GM23248 (cell line): ENCODE data around the gene LDLRAD4. TPM values are rescaled to one million over a fixed set of nuclear protein-coding genes. Genes with fewer than 3 reads are reported as not detected.

Experiments used
- DNase-seq: peaks from one replicate; pipeline ENCODE4 v3.0.0-alpha.2; 2015
- H2AFZ ChIP-seq: fragments of 200-600 bp; sonication (generic); 2 replicates; pipeline ENCODE4 v1.6.1; 2016; ENCODE audit warnings: antibody characterized with exemption
- H3F3A ChIP-seq: fragments of 200-600 bp; sonication (generic); 2 replicates; pipeline ENCODE4 v1.6.1; 2016; ENCODE audit warnings: mild to moderate bottlenecking, antibody characterized with exemption, mixed run types; ENCODE audit not compliant: insufficient read depth
- H3K27ac ChIP-seq: fragments of 200-600 bp; sonication (generic); 2 replicates; pipeline ENCODE4 v1.5.1; 2016; ENCODE audit warnings: mild to moderate bottlenecking
- H3K27me3 ChIP-seq: fragments of 200-600 bp; sonication (generic); replicated peaks from 2 replicates; pipeline ENCODE4 v1.6.1; 2016; ENCODE audit warnings: mild to moderate bottlenecking; ENCODE audit not compliant: insufficient read depth
- H3K36me3 ChIP-seq: fragments of 200-600 bp; sonication (generic); 2 replicates; pipeline ENCODE4 v1.6.1; 2016; ENCODE audit warnings: low read depth, mild to moderate bottlenecking
- H3K4me1 ChIP-seq: fragments of 200-600 bp; sonication (generic); 2 replicates; pipeline ENCODE4 v1.6.1; 2016; ENCODE audit warnings: mild to moderate bottlenecking; ENCODE audit not compliant: insufficient read depth
- H3K4me2 ChIP-seq: fragments of 200-600 bp; sonication (generic); one replicate; pipeline ENCODE4 v1.6.1; 2016; ENCODE audit warnings: mild to moderate bottlenecking; ENCODE audit not compliant: unreplicated experiment
- H3K4me3 ChIP-seq: fragments of 200-600 bp; sonication (generic); 2 replicates; pipeline ENCODE4 v1.5.1; 2016; ENCODE audit warnings: mild to moderate bottlenecking
- H3K79me2 ChIP-seq: fragments of 200-600 bp; sonication (generic); 2 replicates; pipeline ENCODE4 v1.6.1; 2016; ENCODE audit warnings: mild to moderate bottlenecking; ENCODE audit not compliant: insufficient read depth
- H3K9ac ChIP-seq: fragments of 200-600 bp; sonication (generic); 2 replicates; pipeline ENCODE4 v1.6.1; 2016; ENCODE audit warnings: mild to moderate bottlenecking
- H3K9me2 ChIP-seq: fragments of 200-600 bp; sonication (generic); 2 replicates; pipeline ENCODE4 v1.6.1; 2016; ENCODE audit warnings: mixed run types, mild to moderate bottlenecking, moderate library complexity; ENCODE audit not compliant: insufficient read depth
- H3K9me3 ChIP-seq: fragments of 200-600 bp; sonication (generic); one replicate; pipeline ENCODE4 v1.6.1; 2017; ENCODE audit warnings: low read depth
- H4K20me1 ChIP-seq: fragments of 200-600 bp; sonication (generic); 2 replicates; pipeline ENCODE4 v1.6.0; 2016; ENCODE audit not compliant: insufficient read depth
- EZH2 ChIP-seq: fragments of 200-600 bp; sonication (generic); IDR thresholded peaks from 2 replicates; pipeline ENCODE4 v1.6.1; 2018; ENCODE audit warnings: antibody characterized with exemption, mild to moderate bottlenecking; ENCODE audit not compliant: insufficient read depth, poor library complexity, severe bottlenecking
- EZH2phosphoT487 ChIP-seq: fragments of 200-600 bp; sonication (generic); IDR thresholded peaks from 2 replicates; pipeline ENCODE4 v1.6.1; 2018; ENCODE audit warnings: antibody characterized with exemption, moderate library complexity, mild to moderate bottlenecking, low read depth; ENCODE audit not compliant: insufficient read depth
- WGBS, 2 experiments: methylation state at CpG; one replicate each; pipeline ENCODE4 v1.1.6; 2015 to 2017; ENCODE audit warnings: low lambda C conversion rate in 2 of 2, low coverage in 1 of 2; ENCODE audit errors: missing lambda C conversion rate in 2 of 2; 5-methylcytosine and 5-hydroxymethylcytosine counted together
- in situ Hi-C: fragments of 300-500 bp; cut with MboI; formaldehyde crosslinking; loops from 2 replicates; pipeline ENCODE4 v1.15.0; 2020
- polyA plus RNA-seq: library from polyadenylated mRNA; unstranded; fragments of >200 nt; fragmentation: Nextera tagmentation; extraction: Ambion mirVana; gene quantifications from 2 replicates; pipeline ENCODE4 v1.2.1, GENCODE V29; 2016
- total RNA-seq: library from RNA; depleted of rRNA; stranded (reverse); fragments of >200 nt; shearing (Covaris generic); gene quantifications from 2 replicates; pipeline ENCODE4 v1.2.3, GENCODE V29; 2014

LDLRAD4 gene
- total and polyA plus RNA-seq, 2 experiments from 2014 or later: not detected

DNA sequence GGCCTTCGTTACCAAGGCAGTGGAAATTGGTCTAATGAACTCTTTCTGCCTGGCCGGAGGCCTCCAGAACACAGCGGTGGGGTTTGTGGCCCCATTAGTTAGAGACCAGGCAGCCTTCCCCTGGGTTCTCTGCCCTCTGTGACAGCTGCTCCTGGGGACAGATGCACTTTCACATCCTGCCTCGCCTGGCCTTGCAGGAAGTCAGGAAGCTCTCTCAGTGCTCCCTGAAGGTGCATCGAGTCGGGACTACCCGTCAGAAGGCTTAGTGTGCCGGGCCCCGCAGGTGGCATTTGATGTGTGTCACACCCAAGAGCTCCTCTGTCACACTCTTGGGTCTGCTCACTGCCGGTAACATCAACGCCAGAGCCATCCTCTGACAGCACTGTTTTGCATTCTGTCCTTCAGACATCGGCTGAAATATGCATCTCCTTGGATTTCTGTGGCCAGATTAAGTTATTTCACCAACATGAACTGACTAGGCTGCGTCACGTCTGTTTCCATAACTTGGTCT lies 158.3 kb downstream of the LDLRAD4 start:
- in situ Hi-C loops: no loop called here
- H3K27ac ChIP-seq: no peak overlapping the region
- H3K9ac ChIP-seq: no peak overlapping the region
- H3F3A ChIP-seq: no peaks in the 10 kb centered on the region
- no peaks in the 10 kb centered on the region for H3K9me3 ChIP-seq
- H3K4me1 ChIP-seq: 0 out of 2 replicates have a peak, but pooled peaks cover 3% of the 10 kb centered on the region
- no peaks in the 10 kb centered on the region for H3K27me3 ChIP-seq
- 92 to 94% methylated on average over 14 of the region's 14 CpGs for WGBS, 2 experiments
- no peak for DNase-seq
- H2AFZ ChIP-seq: no peak overlapping the region
- no peak overlapping the region for H3K4me2 ChIP-seq
- no peaks in the 10 kb centered on the region for H4K20me1 ChIP-seq
- TF ChIP-seq EZH2phosphoT487 (no peak), EZH2 (no peak)
- H3K4me3 ChIP-seq: no peak overlapping the region
- H3K9me2 ChIP-seq: no peaks in the 10 kb centered on the region
- H3K79me2 ChIP-seq: no peaks in the 10 kb centered on the region
- H3K36me3 ChIP-seq: no peaks in the 10 kb centered on the region

DNA sequence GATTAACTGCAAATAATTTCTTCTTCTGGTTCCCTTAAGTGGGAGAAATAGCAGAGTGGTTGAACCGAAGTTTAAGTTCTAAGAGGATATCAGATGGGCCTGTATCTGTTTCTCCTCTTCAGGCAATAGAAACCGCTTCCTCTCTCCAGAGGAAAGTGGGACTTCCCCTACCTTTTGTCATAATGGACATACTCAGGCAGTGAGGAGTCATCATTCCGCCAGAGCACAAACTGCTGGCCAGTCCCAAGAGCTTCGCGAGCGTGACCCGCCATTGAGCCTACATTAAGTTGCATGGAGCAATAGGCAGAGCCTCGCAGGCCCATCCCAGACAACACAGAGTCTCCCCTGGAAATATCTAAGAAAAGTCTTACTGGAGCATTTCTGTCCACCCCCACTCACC lies 158.9 kb downstream of the LDLRAD4 start:
- in situ Hi-C loops: no loop called here
- DNase-seq: no peak
- Histone ChIP-seq H3K4me2 (no peak overlapping the region), H3K4me1 (peaks cover 9% of the 10 kb centered on the region; the same call in 1 of the 2 replicates), H4K20me1 (no peaks in the 10 kb centered on the region), H3K27me3 (no peaks in the 10 kb centered on the region), H3F3A (no peaks in the 10 kb centered on the region), H2AFZ (no peak overlapping the region), H3K36me3 (no peaks in the 10 kb centered on the region), H3K9me3 (no peaks in the 10 kb centered on the region), H3K9ac (no peak overlapping the region), H3K4me3 (no peak overlapping the region), H3K27ac (no peak overlapping the region), H3K9me2 (no peaks in the 10 kb centered on the region), H3K79me2 (no peaks in the 10 kb centered on the region)
- 97 to 99% methylated on average over 8 of the region's 8 CpGs for WGBS, 2 experiments
- TF ChIP-seq EZH2 (no peak), EZH2phosphoT487 (no peak)

DNA sequence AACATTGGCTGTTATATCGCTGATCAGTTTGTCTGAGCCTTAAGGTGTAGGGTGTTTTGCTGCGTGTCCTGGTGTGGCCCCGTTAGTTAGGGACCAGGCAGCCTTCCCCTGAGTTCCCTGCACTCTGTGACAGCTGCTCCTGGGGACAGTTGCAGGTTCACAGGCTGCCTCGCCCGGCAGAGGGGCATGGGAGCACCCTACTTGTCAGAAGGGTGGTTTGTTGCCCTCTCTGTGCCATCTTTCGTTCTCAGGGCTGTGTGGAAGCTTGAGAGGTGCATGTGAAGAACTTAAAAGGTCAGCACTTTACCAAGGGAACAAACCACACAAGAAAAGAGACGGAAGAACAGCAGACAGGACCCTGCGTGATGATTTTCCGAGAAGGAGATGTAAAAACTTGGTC lies 159.6 kb downstream of the LDLRAD4 start:
- 92 to 94% methylated on average over 9 of the region's 9 CpGs for WGBS, 2 experiments
- Histone ChIP-seq H4K20me1 (no peaks in the 10 kb centered on the region), H3K27me3 (no peaks in the 10 kb centered on the region), H3K36me3 (no peaks in the 10 kb centered on the region), H3K27ac (no peak overlapping the region), H2AFZ (no peak overlapping the region), H3K4me1 (peaks cover 12% of the 10 kb centered on the region; the same call in 1 of the 2 replicates), H3K4me3 (no peak overlapping the region), H3K79me2 (no peaks in the 10 kb centered on the region), H3K9ac (no peak overlapping the region), H3K9me3 (no peaks in the 10 kb centered on the region), H3K9me2 (no peaks in the 10 kb centered on the region), H3F3A (no peaks in the 10 kb centered on the region), H3K4me2 (no peak overlapping the region)
- in situ Hi-C loops: no loop called here
- DNase-seq: no peak
- TF ChIP-seq EZH2phosphoT487 (no peak), EZH2 (no peak)

DNA sequence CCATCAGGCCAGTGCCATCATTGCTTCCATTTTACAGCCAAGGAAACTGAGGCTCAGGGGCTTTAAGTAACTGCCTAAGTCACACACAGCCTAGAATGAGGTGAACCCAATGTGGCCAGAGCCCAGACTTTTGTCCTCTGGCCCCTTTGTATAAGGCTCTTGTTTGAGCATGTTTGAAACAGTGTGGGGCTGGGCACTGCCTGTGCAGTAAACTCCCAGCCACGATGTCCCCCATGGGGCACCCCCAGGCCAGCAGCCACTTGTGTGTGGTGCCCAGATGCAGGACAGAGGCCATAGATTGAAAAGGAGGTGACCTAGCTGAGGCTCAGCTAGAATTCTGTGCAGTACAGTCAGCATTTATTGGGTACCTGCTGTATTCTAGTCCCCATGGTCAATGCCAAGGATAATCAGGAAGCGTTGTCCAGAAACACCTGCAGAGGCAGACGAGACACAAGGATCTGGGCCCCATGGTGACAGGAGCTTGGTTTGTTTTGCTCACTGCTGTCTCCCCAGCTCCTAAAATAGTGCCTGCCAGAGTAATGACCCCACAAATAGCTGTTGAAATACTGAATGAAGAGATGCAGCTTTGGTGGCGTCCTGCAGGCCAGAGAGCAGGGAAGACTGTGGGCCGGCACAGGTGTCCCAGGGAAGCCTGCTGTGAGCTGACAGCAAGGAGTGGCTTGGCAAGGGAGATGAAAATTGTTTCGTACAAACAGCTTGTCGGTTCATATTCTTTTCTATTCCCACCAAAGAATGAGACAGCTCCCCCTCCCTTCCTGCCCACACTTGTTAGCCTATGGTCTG lies 160.7 kb downstream of the LDLRAD4 start:
- TF ChIP-seq EZH2phosphoT487 (no peak), EZH2 (no peak)
- H3K27me3 ChIP-seq: no peaks in the 10 kb centered on the region
- H3K9me3 ChIP-seq: no peaks in the 10 kb centered on the region
- WGBS, 2 experiments: 78% methylated on average over 7 of the region's 7 CpGs
- no peak overlapping the region for H2AFZ ChIP-seq
- H3K9ac ChIP-seq: no peak overlapping the region
- H3K9me2 ChIP-seq: no peaks in the 10 kb centered on the region
- DNase-seq: no peak
- no peak overlapping the region for H3K4me3 ChIP-seq
- no peak overlapping the region for H3K27ac ChIP-seq
- peaks cover 12% of the 10 kb centered on the region; the same call in 1 of the 2 replicates for H3K4me1 ChIP-seq
- no peaks in the 10 kb centered on the region for H3K36me3 ChIP-seq
- H4K20me1 ChIP-seq: no peaks in the 10 kb centered on the region
- in situ Hi-C loops: no loop called here
- H3K79me2 ChIP-seq: no peaks in the 10 kb centered on the region
- no peak overlapping the region for H3K4me2 ChIP-seq
- no peaks in the 10 kb centered on the region for H3F3A ChIP-seq
